Measurements from ENCODE around the gene FSIP1. TPM values are rescaled to one million over a fixed set of nuclear protein-coding genes. Genes with fewer than 3 reads are reported as not detected.

The FSIP1 gene
- total and polyA plus RNA-seq, 9 of the 15 experiments (the other 6 are each of a cell fraction or from before 2014, with no cell fraction given), result 0.07 to 0.51 (median 0.29) TPM

DNA sequence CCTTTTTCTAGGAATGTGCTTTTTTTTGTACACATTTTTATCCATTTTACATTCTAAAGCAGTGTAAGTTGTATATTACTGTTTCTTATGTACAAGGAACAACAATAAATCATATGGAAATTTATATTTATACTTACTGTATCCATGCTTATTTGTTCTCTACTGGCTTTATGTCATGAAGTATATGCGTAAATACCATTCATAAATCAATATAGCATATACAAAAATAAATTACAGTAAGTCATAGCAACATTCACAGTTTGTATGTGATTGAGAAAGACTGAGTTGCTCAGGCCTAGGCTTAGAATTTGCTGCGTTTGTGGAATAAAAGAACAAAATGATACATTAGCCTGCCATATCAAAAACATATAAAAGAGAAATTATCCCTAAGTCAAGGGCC lies 185.3 kb downstream of the FSIP1 start:
- no peak overlapping the region for H3K9ac ChIP-seq (ENCODE audit: insufficient read depth in 1 of 2, low read depth in 2 of 2, low read length in 2 of 2)
- H3K27ac ChIP-seq (ENCODE audit: extremely low read depth, low read depth, low read length), result no peak overlapping the region
- no peak for FAIRE-seq
- H4K20me1 ChIP-seq (replicated peaks; ENCODE audit: control insufficient read depth, insufficient read depth, low read length), result no peaks in the 10 kb centered on the region
- ChIA-PET CTCF (ENCODE audit: low intra/inter-chr PET ratio) (no interaction called here), POLR2A (no interaction called here)
- no peak overlapping the region for H3K4me3 ChIP-seq
- no peak for DNase-seq (ENCODE audit: extremely low read depth in 1 of 4, low spot score in 3 of 4)
- H3K79me2 ChIP-seq (ENCODE audit: control insufficient read depth, insufficient read depth, low read length), result no peaks in the 10 kb centered on the region
- H3K9me1 ChIP-seq (ENCODE audit: control insufficient read depth, insufficient read depth, low read length), result no peaks in the 10 kb centered on the region
- ATAC-seq, result no peak
- H3K4me1 ChIP-seq (replicated peaks in 1 of 2; ENCODE audit: control insufficient read depth in 2 of 2, insufficient read depth in 2 of 2, low read length in 2 of 2), result no peaks in the 10 kb centered on the region
- H3K36me3 ChIP-seq (ENCODE audit: control insufficient read depth, insufficient read depth, low read length), result no peaks in the 10 kb centered on the region
- no peaks in the 10 kb centered on the region for H3K9me3 ChIP-seq (replicated peaks; ENCODE audit: control insufficient read depth, insufficient read depth, low read depth, low read length)
- in situ Hi-C loops (cut with MboI) (loop anchor here (25.0 kb wide), 1 partner anchor 785 kb away; no protein-coding TSS in a partner anchor), intact Hi-C loops (cut with micrococcal nuclease) (no loop called here)
- no peak overlapping the region for H3K4me2 ChIP-seq (ENCODE audit: insufficient read depth, low read length)
- H3K27me3 ChIP-seq (ENCODE audit: control insufficient read depth in 2 of 2, insufficient read depth in 2 of 2, low read length in 2 of 2), result peaks cover 18 to 20% of the 10 kb centered on the region in 2 experiments
- no peak overlapping the region for H2AFZ ChIP-seq (ENCODE audit: low read depth, low read length)
- no TSS peak for BruUV-seq (replicated peaks)
- 0% methylated on average over 2 of the region's 2 CpGs for WGBS (ENCODE audit: insufficient coverage, low coverage, missing lambda C conversion rate)
- TF ChIP-seq, protein P1, sequence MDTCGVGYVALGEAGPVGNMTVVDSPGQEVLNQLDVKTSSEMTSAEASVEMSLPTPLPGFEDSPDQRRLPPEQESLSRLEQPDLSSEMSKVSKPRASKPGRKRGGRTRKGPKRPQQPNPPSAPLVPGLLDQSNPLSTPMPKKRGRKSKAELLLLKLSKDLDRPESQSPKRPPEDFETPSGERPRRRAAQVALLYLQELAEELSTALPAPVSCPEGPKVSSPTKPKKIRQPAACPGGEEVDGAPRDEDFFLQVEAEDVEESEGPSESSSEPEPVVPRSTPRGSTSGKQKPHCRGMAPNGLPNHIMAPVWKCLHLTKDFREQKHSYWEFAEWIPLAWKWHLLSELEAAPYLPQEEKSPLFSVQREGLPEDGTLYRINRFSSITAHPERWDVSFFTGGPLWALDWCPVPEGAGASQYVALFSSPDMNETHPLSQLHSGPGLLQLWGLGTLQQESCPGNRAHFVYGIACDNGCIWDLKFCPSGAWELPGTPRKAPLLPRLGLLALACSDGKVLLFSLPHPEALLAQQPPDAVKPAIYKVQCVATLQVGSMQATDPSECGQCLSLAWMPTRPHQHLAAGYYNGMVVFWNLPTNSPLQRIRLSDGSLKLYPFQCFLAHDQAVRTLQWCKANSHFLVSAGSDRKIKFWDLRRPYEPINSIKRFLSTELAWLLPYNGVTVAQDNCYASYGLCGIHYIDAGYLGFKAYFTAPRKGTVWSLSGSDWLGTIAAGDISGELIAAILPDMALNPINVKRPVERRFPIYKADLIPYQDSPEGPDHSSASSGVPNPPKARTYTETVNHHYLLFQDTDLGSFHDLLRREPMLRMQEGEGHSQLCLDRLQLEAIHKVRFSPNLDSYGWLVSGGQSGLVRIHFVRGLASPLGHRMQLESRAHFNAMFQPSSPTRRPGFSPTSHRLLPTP (IDR thresholded peaks at IDR 0.05; ENCODE audit: borderline replicate concordance, extremely low read depth, insufficient read length), result no peak
- no peak for TF ChIP-seq ZNF197 (CRISPR knock-in tag; IDR thresholded peaks at IDR 0.05; ENCODE audit: low read depth)
- TF ChIP-seq BCL6 (CRISPR knock-in tag; IDR thresholded peaks at IDR 0.05), result no peak
- no peak for TF ChIP-seq ZNF668 (CRISPR knock-in tag; IDR thresholded peaks at IDR 0.05)
- TF ChIP-seq, protein P2, sequence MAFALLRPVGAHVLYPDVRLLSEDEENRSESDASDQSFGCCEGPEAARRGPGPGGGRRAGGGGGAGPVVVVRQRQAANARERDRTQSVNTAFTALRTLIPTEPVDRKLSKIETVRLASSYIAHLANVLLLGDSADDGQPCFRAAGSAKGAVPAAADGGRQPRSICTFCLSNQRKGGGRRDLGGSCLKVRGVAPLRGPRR (CRISPR knock-in tag; IDR thresholded peaks at IDR 0.05), result no peak
- TF ChIP-seq RHOXF2B (CRISPR knock-in tag; conservative IDR thresholded peaks at IDR 0.05), result no peak
- TF ChIP-seq, protein P3, sequence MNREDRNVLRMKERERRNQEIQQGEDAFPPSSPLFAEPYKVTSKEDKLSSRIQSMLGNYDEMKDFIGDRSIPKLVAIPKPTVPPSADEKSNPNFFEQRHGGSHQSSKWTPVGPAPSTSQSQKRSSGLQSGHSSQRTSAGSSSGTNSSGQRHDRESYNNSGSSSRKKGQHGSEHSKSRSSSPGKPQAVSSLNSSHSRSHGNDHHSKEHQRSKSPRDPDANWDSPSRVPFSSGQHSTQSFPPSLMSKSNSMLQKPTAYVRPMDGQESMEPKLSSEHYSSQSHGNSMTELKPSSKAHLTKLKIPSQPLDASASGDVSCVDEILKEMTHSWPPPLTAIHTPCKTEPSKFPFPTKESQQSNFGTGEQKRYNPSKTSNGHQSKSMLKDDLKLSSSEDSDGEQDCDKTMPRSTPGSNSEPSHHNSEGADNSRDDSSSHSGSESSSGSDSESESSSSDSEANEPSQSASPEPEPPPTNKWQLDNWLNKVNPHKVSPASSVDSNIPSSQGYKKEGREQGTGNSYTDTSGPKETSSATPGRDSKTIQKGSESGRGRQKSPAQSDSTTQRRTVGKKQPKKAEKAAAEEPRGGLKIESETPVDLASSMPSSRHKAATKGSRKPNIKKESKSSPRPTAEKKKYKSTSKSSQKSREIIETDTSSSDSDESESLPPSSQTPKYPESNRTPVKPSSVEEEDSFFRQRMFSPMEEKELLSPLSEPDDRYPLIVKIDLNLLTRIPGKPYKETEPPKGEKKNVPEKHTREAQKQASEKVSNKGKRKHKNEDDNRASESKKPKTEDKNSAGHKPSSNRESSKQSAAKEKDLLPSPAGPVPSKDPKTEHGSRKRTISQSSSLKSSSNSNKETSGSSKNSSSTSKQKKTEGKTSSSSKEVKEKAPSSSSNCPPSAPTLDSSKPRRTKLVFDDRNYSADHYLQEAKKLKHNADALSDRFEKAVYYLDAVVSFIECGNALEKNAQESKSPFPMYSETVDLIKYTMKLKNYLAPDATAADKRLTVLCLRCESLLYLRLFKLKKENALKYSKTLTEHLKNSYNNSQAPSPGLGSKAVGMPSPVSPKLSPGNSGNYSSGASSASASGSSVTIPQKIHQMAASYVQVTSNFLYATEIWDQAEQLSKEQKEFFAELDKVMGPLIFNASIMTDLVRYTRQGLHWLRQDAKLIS (CRISPR knock-in tag; IDR thresholded peaks at IDR 0.05), result no peak
- TF ChIP-seq, protein P4, sequence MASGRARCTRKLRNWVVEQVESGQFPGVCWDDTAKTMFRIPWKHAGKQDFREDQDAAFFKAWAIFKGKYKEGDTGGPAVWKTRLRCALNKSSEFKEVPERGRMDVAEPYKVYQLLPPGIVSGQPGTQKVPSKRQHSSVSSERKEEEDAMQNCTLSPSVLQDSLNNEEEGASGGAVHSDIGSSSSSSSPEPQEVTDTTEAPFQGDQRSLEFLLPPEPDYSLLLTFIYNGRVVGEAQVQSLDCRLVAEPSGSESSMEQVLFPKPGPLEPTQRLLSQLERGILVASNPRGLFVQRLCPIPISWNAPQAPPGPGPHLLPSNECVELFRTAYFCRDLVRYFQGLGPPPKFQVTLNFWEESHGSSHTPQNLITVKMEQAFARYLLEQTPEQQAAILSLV (tag; IDR thresholded peaks at IDR 0.05), result no peak
- no peak for TF ChIP-seq SMC3 (conservative IDR thresholded peaks at IDR 0.05; ENCODE audit: insufficient read depth, low read depth, low read length)

Measured in K562 (cell line).